BE2C (cell line): ENCODE data around the gene THAP8.

ENCODE experiments used
- DNase-seq: peaks from one replicate; pipeline ENCODE4 v3.0.0-alpha.2; 2020
- H3K27me3 ChIP-seq: fragments of 250-450 bp; sonication (Bioruptor Pico); 2 replicates; pipeline ENCODE4 v1.5.1; 2020; ENCODE audit warnings: mild to moderate bottlenecking
- H3K36me3 ChIP-seq: fragments of 250-450 bp; sonication (Bioruptor Pico); 2 replicates; pipeline ENCODE4 v1.5.1; 2020; ENCODE audit warnings: mild to moderate bottlenecking
- H3K4me1 ChIP-seq: fragments of 250-450 bp; sonication (Bioruptor Pico); 2 replicates; pipeline ENCODE4 v1.5.1; 2020
- H3K4me3 ChIP-seq: 2 replicates; pipeline ENCODE4 v1.5.1; 2011; ENCODE audit warnings: low read depth, low read length
- H3K9me3 ChIP-seq: fragments of 250-450 bp; sonication (Bioruptor Pico); 2 replicates; pipeline ENCODE4 v1.5.1; 2020
- CTCF ChIP-seq: IDR thresholded peaks from 2 replicates; pipeline ENCODE4 v1.5.1; 2012; ENCODE audit warnings: mild to moderate bottlenecking, low read depth, low read length

THAP8 gene

GRCh38 chr19:35995048-35995993 lies 58.8 kb downstream of the THAP8 start, which contains the start of gene SDHAF1:
Gene SDHAF1, plus strand, starts transcription at chr19:35995188. Its CDS starts 87 bp downstream, at chr19:35995275.
- H3K4me1 ChIP-seq, result no peaks in the 10 kb centered on the region
- no peak for TF ChIP-seq CTCF
- peaks cover 7% of the 10 kb centered on the region for H3K36me3 ChIP-seq
- no peaks in the 10 kb centered on the region for H3K27me3 ChIP-seq
- DNase-seq, result peak; percentile 96
- peak within 1 kb of the TSS; percentile 85 for H3K4me3 ChIP-seq
- no peaks in the 10 kb centered on the region for H3K9me3 ChIP-seq

GRCh38 chr19:35993923-35994598 lies 60.0 kb downstream of the THAP8 start:
- DNase-seq, result no peak
- TF ChIP-seq CTCF, result no peak
- H3K9me3 ChIP-seq, result no peaks in the 10 kb centered on the region
- no peaks in the 10 kb centered on the region for H3K36me3 ChIP-seq
- H3K27me3 ChIP-seq, result no peaks in the 10 kb centered on the region
- H3K4me1 ChIP-seq, result no peaks in the 10 kb centered on the region
- H3K4me3 ChIP-seq, result no peak overlapping the region

GRCh38 chr19:35992907-35993765 lies 60.9 kb downstream of the THAP8 start:
- Histone ChIP-seq H3K4me3 (no peak overlapping the region), H3K9me3 (no peaks in the 10 kb centered on the region), H3K4me1 (no peaks in the 10 kb centered on the region), H3K36me3 (no peaks in the 10 kb centered on the region), H3K27me3 (no peaks in the 10 kb centered on the region)
- TF ChIP-seq CTCF, result no peak
- DNase-seq, result no peak

- no peaks in the 10 kb centered on the region for H3K9me3 ChIP-seq
- TF ChIP-seq CTCF, result no peak
- no peak for DNase-seq
- no peak overlapping the region for H3K4me3 ChIP-seq
- H3K36me3 ChIP-seq, result no peaks in the 10 kb centered on the region
- no peaks in the 10 kb centered on the region for H3K4me1 ChIP-seq
- no peaks in the 10 kb centered on the region for H3K27me3 ChIP-seq
Observed at GRCh38 chr19:35991731-35992450, 62.2 kb downstream of the THAP8 start.

- TF ChIP-seq CTCF, result no peak
- Histone ChIP-seq H3K36me3 (no peaks in the 10 kb centered on the region), H3K4me3 (no peak overlapping the region), H3K27me3 (no peaks in the 10 kb centered on the region), H3K4me1 (no peaks in the 10 kb centered on the region), H3K9me3 (no peaks in the 10 kb centered on the region)
- DNase-seq, result no peak
Observed at GRCh38 chr19:35990771-35991730, 63.0 kb downstream of the THAP8 start.
